LNCaP clone FGC (cell line): ENCODE results near the gene TNIP3.

Experiments used
- DNase-seq: peaks from one replicate; pipeline ENCODE4 v3.0.0-alpha.2; 2011; ENCODE audit warnings: low read depth
- H3K4me3 ChIP-seq: 2 replicates; pipeline ENCODE4 v1.5.1; 2011; ENCODE audit warnings: mild to moderate bottlenecking, low read depth, low read length, control low read depth
- TF ChIP-seq, protein P1 (sequence below): IDR thresholded peaks from 2 replicates; pipeline ENCODE4 v1.5.1; 2012; ENCODE audit warnings: mild to moderate bottlenecking; ENCODE audit not compliant: control insufficient read depth, insufficient read depth; ENCODE audit errors: extremely low read depth

Gene TNIP3

DNA sequence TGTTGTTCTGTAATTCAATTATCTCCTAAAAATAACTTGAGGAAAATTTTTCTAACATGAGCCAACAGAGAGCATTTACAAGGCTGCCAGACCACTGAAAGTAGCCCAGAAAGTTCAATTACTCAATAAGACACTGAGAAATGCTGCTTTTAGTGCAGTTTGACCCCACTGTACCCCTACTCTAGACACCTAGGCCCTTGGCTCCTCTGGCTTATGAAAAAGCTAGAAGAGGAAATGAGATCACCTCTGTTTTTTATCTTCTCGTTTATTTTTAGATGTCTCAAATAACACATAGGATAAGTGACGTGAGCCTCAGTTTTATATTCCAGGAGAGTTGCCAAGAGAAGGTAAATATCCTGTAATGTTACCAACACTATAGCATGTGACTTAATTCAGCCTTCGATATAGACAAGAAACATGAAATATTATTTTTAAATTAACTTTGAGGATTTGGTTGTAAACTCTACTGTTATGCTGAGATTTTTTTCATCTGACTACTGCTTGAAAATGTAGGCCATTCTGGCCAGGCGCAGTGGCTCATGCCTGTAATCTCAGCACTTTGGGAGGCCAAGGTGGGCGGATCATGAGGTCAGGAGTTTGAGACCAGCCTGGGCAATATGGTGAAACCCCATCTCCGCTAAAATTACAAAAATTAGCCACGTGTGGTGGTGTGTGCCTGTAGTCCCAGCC, 24.4 kb downstream of the TNIP3 start:
- peak; percentile 11 for DNase-seq
- H3K4me3 ChIP-seq, result no peak overlapping the region
- TF ChIP-seq, protein P1, sequence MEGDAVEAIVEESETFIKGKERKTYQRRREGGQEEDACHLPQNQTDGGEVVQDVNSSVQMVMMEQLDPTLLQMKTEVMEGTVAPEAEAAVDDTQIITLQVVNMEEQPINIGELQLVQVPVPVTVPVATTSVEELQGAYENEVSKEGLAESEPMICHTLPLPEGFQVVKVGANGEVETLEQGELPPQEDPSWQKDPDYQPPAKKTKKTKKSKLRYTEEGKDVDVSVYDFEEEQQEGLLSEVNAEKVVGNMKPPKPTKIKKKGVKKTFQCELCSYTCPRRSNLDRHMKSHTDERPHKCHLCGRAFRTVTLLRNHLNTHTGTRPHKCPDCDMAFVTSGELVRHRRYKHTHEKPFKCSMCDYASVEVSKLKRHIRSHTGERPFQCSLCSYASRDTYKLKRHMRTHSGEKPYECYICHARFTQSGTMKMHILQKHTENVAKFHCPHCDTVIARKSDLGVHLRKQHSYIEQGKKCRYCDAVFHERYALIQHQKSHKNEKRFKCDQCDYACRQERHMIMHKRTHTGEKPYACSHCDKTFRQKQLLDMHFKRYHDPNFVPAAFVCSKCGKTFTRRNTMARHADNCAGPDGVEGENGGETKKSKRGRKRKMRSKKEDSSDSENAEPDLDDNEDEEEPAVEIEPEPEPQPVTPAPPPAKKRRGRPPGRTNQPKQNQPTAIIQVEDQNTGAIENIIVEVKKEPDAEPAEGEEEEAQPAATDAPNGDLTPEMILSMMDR, result no peak

DNA sequence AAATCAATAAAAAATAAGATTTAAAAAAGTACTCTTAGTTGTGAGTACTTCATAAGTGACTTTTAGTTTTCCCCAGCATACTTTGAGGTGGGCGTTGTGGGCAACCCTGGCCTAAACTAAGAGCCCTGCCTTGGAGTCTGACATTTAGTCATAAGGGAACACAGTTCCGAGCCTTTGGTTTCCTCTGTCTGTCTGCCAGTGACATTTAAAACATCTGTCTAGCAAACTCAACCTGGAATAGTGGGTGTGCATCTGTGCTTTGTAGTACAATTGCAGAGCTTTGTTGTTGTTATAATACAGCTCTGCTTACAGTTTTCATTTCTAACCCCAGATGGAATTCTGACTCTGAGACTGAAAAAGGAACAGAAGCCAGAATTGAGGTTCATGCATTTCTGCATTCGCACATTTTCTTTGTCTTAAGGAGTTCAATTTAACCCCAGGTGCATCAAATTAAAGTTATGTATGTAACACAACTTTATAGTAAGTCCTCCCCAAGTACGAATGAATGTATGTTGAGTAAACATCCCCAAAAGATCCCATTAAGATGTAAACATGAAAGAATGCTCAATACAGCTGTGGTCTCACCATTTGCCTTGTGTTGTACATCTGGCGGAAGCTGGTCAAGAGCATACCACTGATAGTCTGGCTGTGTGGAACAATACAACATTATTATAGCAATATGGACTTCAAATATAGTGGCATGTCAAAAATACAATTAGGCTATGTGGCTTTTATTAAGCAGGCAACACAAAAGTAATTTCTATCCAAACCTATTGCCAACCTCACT, 25.9 kb downstream of the TNIP3 start:
- TF ChIP-seq, protein P1, result no peak
- H3K4me3 ChIP-seq, result no peak overlapping the region
- DNase-seq, result no peak

DNA sequence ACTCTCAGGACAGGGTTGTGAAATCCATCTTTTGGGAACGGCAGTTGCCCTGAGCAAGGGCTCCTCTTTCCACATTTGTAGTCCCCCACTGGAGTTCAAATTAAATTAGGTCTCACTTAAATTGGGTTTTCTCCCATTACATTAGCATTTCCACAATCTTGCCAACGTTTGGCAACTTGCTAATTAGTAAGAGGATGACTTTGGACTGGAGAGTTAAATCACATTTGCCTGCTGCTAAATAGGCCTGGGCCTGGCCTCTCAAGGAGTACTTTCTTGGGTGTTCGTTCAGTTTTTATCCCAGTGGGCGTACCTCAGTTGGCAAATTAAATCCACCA, 33.8 kb downstream of the TNIP3 start:
- H3K4me3 ChIP-seq, result no peak overlapping the region
- TF ChIP-seq, protein P1, result no peak
- DNase-seq, result no peak

DNA sequence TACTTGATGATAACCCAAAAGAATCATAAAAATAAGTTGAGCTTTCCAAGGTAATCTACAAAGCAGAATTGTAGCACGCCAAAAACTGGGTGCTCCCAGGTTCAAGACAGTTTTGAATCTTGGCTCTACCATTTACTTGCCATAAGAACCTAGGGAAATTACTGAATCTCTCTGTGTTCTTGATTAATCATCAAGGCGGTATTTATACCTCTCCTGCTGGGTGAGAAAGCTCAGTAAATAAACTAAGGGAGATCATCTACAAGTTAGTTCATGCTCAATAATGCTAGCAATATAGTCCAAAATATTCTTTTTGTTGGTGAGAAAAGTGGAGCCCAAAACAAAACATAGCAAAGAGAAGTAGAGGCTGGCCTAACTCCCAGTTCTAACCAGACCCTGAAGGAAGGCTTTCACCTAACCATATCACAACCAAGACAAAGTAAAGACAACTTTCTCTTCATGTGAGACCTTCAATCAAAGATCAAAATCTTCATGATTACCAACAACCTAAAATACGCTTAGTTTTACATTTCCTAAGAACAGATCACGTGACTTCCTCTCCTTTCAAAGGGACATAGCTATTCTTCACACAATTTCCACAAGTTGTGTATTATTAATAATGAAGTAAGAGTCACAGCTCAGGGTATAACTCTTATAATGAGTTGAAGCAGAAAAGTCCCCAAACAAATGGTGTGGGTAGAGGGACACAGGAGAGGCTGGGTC, 34.4 kb downstream of the TNIP3 start:
- DNase-seq, result no peak
- TF ChIP-seq, protein P1, result no peak
- H3K4me3 ChIP-seq, result no peak overlapping the region

DNA sequence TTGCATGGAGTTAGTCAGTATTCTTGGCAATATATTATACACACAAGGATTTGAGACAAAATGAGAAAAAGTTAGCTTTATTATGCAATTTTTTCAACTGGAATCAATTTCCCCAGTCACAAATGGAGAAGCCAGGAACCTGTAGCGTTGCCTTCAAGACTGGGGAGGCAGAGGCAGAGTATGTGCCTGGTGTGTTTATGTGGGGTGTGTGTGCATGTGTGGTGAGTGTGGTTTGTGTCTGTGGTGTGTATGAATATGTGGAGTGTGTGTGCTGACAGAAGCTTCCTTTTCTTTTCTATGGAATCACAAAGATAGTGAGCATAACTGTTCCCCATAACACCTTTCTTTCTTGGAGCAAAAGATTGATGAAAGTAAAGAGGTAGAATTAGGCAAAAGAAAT, 37.0 kb downstream of the TNIP3 start:
- TF ChIP-seq, protein P1, result no peak
- no peak for DNase-seq
- no peak overlapping the region for H3K4me3 ChIP-seq

DNA sequence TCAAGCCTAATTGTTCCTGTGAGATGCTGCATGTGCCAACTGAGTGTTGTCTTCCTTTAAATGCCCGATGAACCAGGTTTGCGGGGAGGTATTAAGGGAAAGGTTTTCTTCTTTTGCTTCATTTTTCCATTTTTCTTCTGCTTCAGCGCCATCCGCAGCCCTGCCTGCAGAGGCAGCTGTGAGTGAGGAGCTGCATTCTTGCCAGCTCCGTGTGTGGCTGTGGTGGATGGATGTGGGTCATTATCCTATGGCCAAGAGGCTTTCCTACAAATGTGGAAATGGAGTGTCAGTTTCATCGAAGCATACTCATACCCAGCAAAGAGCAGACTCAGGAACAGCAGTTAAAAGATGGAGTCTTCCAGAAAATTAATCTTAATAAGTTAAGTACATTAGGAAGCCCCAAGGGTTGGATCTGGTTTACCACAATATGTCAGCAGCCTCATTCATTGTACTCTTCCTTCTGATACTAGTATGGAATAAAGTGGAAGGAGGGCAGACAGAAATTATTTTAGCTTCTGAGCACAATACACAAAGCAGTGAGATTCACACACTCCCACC, 37.6 kb downstream of the TNIP3 start:
- no peak overlapping the region for H3K4me3 ChIP-seq
- DNase-seq, result no peak
- TF ChIP-seq, protein P1, result no peak
